GM18505 (cell line): ENCODE measurements around the gene CNTNAP4.

ENCODE experiments used
- ATAC-seq: cut with Tn5 transposase; IDR thresholded peaks from one replicate; pipeline ENCODE4 v1.9.1; 2021; ENCODE audit not compliant: unreplicated experiment
- POLR2A ChIP-seq: IDR thresholded peaks from 4 replicates; pipeline ENCODE4 v1.6.1; 2011; ENCODE audit warnings: borderline replicate concordance; ENCODE audit not compliant: insufficient read depth, insufficient read length; ENCODE audit errors: extremely low read depth

Gene CNTNAP4

DNA sequence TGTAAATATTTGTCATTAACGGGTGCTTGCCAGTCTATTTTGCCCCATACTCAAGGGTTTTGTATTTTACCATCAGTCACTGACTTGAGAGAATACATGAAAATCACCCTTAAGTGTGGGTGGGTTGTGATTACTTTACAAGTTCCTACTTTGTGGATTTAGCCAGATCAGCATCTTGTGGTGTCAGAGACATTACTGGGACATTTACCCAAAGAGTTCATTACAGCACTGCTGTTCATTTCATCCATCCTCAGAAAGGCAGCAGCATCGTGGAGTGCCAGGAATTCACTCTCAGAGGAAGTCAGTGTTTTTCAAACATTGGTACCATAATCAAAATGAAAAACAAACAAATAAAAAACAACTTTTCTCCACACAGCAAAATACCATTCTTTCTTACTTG lies 110.8 kb downstream of the CNTNAP4 start:
- no peak for TF ChIP-seq POLR2A

DNA sequence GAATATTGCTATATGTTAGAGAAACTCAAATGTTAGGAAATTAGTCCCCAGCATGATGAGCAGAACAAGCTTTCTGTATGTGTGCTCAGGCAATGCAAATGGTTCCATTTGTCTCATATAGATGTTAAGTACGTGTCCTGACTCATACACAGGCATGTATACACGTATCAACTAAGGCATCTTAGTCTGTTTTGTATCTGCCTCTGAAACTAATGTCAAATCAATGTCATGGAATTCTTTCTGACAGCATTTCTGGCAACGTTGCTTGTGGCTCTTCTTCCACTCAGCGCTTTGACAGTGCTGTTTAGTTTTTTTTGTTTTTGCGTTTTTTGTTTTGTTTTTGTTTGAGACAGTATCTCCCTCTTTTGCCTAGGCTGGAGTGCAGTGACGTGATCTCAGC lies 111.9 kb downstream of the CNTNAP4 start:
- no peak for TF ChIP-seq POLR2A
- no peak for ATAC-seq

More for the DNA sequence above, 110.8 kb downstream of the CNTNAP4 start:
- ATAC-seq: no peak

DNA sequence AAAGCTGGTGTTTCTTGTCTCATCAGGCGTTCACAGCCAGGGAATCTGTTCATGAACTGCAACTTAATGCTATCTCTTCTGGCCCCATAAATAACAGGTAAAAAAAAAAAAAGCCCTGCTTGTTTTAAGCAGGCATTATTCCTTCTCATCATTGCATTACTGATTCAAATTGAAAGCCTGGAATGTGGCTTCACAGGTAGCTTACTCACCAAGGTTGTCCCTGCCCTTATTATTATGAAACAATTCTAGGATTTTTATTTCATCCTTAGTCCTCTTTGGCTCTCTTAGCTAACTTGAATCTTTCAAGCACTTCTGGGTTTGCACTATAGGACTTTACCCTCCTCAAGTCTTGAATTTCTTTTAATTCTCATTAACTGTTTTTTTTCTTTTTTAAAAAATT lies 113.3 kb downstream of the CNTNAP4 start:
- no peak for ATAC-seq
- no peak for TF ChIP-seq POLR2A

DNA sequence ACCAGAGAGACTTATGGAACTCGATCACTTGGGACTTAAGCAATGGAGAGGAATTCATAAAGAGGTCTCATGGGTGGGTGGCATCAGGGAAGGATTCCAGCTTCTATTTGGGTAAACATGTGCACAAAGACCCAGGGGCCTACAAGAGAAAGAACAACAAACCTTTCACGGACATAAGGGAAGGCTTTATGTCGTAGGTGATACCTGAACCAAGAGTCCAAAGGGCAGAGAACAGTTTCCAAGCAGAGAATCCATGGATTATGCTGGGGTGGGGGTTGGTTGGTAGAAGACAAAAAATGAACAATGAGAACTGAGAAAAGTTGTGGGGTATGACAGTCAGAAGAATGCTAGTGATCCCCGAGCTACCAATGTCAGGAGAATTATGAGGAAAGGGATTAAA lies 119.8 kb downstream of the CNTNAP4 start:
- no peak for ATAC-seq
- TF ChIP-seq POLR2A: no peak

DNA sequence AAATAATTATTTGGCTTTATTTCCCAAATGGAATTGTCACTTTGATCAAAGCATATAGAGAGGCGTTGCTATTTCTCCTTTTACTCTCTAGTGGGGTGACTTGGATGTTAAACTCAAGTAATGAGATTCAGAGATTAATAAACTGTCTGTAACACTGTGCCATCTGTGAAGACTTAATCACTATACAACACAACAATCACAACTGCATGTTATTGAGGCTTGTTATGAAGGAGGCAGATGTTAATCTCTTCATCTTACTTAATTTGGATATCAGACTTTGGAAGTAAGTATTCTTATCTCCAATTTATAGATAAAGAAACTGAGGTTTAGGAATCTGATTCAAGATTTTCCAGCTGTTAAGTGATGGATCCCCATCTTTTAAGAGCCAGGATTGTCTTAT lies 132.5 kb downstream of the CNTNAP4 start:
- no peak for ATAC-seq
- no peak for TF ChIP-seq POLR2A

DNA sequence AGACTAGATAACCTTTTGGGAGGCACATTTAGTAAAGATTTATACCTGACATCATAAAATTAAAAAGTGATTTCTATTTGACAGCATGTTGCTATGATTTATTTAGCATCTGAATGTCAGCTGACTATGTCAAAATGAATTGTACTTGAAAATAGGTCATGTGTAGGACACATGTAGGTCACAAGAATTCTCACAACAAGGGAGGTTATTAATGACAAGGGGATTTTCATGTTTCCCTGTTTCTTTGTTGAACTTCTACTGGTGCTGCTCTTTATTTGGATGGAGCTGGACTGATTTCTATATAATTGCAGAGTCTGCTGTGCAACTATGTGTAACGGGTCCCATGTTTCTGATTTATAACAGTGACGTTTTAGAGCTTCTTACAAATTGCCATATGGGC lies 144.4 kb downstream of the CNTNAP4 start:
- ATAC-seq: no peak
- TF ChIP-seq POLR2A: no peak

DNA sequence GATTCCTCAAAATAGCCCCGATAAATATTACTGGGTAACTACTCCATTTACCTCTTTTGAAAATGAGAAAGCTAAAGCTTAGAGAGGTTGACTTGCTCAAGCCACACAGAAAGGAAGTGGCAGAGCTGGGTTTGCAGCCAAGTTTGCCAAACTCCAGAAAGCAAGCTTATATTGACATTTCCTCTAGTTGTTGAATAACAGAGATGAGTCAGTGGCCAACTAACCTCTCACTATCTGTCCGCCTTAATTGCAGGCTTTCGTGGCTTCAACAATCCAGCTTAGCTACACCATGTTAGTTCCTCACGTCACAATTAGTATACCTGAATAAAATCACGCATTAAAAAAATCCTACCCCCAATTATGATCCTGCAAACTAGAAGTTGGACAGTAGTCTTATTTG lies 151.7 kb downstream of the CNTNAP4 start:
- no peak for ATAC-seq

DNA sequence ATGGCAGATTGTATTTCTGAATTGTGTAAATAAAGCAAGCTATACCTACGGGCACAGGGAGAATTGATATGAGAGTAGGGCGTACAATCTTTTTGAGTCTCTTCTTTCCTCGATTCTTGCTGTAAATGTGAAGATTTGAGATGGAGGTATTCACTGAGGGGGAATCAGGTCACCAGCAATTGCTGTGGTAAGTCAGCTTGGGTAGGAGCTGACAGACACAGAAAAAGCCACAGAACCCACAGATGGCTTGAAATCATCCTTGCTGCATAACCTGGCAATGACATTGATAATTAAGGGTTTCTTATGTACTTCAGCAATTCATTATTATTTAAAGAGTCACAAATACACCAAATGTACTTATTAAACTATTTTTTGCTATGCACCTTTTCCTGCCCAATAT lies 164.2 kb downstream of the CNTNAP4 start:
- no peak for ATAC-seq
- no peak for TF ChIP-seq POLR2A

More for the DNA sequence above, 151.7 kb downstream of the CNTNAP4 start:
- TF ChIP-seq POLR2A: no peak

DNA sequence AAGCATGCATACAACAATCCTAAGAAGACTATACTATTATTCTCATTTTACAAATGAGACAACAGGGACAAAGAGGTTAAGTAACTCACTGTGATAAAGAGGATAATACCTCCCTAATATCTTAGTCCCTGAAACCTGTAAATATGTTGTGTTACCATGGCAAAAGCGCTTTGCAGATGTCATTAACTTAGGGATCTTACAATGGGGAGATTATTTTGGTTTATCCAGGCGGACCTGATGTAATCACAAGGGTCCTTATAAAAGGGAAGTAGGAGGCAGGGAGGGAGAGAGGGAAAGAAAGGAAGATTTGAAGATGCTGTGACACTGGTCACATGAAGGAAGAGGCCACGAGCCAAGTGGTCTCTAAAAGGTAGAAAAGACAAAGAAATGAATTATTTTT lies 164.7 kb downstream of the CNTNAP4 start:
- ATAC-seq: no peak
- no peak for TF ChIP-seq POLR2A

DNA sequence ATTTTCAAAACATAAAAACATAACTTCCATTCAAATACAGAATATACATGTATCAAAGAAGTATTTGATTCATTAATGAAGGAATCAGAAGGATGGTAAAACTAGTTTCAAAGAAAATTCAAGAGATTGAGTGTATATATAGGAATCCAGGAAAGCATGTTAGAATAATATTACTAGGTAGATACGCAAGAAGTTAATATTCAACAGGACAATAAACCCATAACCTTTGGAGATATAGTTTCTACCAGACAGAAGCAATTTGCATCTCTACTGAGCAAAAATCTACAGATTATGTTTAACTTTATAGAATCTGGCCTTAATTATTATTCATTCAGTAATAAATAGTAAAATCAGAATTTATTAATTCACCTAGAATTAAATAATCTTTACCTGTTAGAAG lies 166.8 kb downstream of the CNTNAP4 start:
- ATAC-seq: no peak
- TF ChIP-seq POLR2A: no peak

DNA sequence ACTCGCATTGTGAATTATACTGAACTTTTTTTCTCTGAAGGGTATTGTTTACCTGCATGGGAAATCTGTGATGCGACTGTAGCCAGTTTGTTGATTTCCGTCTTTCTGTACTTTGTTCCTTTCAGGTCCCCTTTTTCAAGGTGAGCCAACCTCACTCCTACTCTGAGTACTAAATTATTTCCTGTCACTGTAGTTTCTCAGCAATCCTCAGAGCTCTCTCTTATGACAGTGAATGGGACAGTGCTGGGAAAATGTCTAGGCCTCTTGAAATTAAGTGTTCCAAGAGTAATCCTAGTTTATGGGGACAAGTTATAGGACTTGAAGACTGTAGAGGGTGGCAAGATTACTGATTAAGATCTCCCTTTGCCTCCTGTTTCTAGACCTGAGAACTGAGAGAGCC lies 167.6 kb downstream of the CNTNAP4 start:
- TF ChIP-seq POLR2A: no peak
- no peak for ATAC-seq

DNA sequence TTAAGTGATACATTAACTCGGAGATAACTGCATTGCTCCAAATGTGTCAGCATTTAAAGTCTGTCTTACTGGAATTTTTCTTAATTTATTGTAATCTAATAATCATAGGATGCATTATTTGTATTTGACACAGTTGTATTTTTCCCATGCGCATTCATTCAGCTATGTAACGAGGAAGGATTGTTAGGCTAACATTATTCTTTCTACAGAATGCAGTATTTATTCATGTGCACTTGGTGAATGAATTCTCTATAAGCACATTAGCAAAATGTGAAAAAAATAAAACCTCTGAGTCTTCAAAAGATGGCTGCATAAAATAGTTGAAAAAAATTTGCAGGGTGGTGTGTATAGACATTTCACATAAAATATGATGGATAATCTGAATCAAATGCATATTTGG lies 168.6 kb downstream of the CNTNAP4 start:
- no peak for ATAC-seq
- TF ChIP-seq POLR2A: no peak

DNA sequence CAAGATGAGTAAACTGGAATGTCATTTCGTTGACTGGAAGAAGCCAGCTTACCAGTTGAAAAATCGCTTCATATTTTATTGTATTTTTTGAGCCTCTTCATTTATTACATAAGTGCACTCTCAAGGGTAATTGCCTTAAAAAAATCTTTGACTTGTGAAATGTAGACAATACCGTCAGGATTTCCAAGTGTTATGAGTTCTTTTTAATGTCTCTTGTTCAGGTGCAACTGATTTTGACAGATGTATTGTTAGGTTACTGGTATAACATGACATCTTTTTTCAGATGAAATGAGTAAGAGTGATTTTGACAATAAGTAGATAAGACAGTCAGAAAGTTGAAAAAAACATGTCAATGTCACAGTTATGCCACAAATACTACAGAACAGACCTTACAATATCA lies 169.1 kb downstream of the CNTNAP4 start:
- no peak for TF ChIP-seq POLR2A
- ATAC-seq: no peak

DNA sequence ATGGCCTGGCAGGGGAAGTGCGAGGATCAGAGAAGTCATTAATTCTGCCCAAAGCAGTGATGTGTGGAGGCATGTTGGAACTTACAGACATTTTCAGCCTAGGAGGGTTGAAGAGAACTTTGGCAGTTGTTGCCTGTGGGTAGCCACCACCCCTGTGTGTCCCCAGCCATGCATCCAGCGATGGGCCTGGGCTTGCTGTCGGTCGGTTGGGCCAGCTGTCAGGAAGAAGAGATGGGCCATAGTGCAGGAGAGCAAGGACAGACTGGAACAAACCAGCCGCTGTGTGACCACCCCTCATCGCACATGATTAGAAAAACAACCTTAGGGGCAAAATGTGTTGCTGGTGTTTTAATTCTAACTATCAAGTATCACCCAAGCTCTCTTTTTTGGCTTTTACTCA lies 173.7 kb downstream of the CNTNAP4 start:
- ATAC-seq: no peak
- TF ChIP-seq POLR2A: no peak

DNA sequence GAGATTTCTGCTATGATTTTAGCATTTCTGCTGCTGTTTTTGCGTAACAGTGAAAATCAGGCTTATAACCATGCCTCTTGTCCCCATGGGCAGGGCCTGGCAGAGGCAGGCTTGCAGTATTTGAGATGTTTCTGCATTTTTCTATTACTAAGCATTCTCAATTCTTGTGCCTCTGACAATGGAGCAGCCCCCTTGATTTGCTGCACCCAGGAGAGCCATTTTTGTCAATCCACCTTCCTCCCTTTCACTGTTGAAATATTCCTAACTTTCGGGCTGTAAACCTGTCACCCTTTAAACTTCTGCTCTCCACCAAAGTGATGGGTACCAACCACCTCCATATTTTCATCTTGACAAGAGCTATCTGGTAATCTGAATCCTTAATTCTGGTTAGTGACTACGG lies 178.1 kb downstream of the CNTNAP4 start:
- no peak for ATAC-seq

DNA sequence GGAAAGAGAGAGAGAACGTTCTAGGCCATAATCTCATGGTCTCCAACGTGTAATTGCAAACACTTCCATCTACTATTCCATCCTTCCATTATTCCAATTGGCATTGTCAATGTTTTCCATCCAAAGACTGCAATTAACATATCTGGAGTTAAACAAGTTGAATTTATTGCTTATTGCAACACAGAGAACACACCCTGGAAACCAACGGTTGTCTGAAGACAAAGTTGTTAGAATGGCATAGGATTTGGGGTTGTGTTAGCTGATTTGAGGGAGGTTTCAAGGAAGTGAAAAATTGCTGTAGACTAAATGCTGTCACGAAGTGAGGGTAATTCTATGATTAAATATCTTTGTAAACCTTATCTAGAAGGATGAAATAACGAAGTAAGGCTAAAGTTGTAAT lies 178.8 kb downstream of the CNTNAP4 start:
- ATAC-seq: no peak
- no peak for TF ChIP-seq POLR2A

More for the DNA sequence above, 178.1 kb downstream of the CNTNAP4 start:
- TF ChIP-seq POLR2A: no peak

DNA sequence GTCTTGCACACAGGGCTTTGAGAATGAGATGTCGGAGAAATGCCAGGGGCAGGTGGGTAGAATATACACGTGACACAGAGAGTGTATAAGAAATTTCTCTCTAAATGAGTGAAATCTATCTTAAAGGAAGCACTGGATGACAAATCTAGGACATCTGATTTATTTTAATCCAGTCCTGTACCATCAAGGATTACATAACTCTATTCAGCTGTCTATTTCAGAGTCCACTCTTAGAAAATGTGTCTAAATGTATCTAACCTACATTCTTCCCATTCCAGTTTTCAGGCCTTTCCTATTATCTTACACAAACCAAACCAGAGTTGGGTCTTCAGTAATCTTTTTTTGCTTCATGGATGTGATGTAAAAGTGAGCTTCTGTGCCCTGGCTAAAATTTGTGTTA lies 181.9 kb downstream of the CNTNAP4 start:
- TF ChIP-seq POLR2A: no peak
- ATAC-seq: no peak

DNA sequence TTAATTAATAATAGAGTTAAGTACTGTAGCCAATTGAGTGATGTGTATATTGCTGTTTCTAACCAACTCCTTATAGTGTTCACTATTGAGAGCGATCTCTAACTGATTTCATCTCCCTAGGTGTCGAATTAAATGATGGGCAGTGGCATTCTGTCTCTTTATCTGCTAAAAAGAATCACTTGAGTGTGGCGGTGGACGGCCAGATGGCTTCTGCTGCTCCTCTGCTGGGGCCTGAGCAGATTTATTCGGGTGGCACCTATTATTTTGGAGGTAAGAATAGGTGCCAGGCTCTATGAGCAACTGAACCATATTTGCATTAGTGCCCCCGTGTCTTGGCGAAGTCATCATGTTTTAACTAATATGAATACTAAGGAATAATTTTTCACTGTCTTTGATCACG lies 184.6 kb downstream of the CNTNAP4 start:
- ATAC-seq: no peak
- TF ChIP-seq POLR2A: no peak
